ENCODE results near the gene AAK1.

DNA sequence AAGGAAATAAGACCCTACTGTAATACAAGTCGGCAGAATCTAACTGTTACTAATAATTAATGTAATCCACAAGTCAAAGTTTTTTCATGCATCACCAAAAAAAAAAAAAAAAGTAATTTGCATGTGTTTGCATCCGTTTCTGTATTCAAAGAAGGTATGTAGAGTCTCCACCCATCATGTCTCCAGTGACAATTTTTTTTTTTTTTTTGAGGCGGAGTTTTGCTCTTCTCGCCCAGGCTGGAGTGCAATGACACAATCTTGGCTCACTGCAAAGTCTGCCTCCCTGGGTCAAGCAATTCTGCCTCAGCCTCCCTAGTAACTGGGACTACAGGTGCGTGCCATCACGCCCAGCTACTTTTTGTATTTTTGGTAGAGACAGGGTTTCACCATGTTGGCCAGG is 182.1 kb downstream of the AAK1 start:
- no peak for TF ChIP-seq EP300 (IDR thresholded peaks at IDR 0.05)
- TF ChIP-seq, protein P1, sequence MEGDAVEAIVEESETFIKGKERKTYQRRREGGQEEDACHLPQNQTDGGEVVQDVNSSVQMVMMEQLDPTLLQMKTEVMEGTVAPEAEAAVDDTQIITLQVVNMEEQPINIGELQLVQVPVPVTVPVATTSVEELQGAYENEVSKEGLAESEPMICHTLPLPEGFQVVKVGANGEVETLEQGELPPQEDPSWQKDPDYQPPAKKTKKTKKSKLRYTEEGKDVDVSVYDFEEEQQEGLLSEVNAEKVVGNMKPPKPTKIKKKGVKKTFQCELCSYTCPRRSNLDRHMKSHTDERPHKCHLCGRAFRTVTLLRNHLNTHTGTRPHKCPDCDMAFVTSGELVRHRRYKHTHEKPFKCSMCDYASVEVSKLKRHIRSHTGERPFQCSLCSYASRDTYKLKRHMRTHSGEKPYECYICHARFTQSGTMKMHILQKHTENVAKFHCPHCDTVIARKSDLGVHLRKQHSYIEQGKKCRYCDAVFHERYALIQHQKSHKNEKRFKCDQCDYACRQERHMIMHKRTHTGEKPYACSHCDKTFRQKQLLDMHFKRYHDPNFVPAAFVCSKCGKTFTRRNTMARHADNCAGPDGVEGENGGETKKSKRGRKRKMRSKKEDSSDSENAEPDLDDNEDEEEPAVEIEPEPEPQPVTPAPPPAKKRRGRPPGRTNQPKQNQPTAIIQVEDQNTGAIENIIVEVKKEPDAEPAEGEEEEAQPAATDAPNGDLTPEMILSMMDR (IDR thresholded peaks at IDR 0.05) = no peak
- no peak for TF ChIP-seq POLR2AphosphoS5 (IDR thresholded peaks at IDR 0.05)
- TF ChIP-seq POLR2A (IDR thresholded peaks at IDR 0.05) = no peak
